Stimulated activated CD4-positive, alpha-beta T cell treated with anti-CD3 and anti-CD28 coated beads, Interleukin-2, amount 100 ng/mL, for 24 hours (primary cell): ENCODE measurements around the gene LSMEM2.

Experiments
- DNase-seq, 2 donors: peaks; one replicate each; pipeline ENCODE4 v3.0.0-alpha.2; 2020

Gene LSMEM2

DNA sequence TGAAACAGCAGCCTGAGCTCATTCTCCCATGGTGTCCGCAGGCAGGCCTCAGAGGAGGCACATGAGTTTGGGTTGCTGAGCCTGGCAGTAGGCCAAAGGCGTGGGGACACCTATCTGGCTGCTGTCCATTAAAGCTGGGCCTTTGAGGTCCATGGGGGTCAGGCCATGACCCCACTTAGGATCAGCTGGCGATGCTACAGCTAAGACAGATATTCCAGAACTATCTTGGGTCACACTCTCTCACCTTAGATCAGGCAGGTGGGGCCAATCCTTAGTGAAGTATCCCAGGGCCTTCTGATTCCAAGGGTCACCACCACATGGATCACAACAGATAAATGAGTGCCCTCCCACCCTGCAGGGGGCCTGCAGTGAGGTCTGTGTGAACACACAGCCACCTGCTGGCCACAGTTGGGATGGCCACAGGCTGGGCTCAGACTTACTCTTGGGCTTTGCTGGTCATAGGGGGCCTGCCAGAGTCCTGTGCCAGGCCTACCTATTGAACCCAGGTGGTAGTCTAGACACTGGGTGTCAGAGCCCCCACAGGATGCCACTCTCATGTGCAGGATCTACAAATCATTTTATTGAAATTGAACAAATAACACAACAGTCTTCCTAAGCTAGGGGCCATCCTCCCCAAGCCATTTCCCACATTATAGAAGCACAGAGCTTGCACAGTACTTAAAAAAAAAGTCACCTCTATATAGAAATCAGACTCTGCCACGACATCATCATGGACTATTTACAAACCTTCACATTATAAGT lies 45.6 kb downstream of the LSMEM2 start:
- peak; percentile 72 to 77 for DNase-seq

DNA sequence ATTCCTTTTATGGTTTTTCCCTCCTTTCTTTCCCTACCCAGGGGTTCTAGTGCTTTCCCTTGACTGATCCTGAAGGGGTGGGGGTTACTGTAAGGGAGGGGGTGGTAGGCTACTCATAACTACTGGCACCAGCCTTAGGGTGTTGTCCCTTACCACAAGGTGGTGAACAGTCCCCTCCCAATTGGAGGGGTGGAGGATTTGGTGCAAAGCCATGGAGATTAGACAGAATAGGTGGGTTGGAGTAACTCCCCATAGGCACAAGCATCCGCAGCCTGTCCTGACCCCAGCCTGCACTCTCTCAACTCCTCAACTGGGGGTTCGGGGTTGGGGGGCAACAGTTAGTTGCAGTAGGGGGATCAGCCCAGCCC lies 46.2 kb downstream of the LSMEM2 start:
- no peak for DNase-seq

DNA sequence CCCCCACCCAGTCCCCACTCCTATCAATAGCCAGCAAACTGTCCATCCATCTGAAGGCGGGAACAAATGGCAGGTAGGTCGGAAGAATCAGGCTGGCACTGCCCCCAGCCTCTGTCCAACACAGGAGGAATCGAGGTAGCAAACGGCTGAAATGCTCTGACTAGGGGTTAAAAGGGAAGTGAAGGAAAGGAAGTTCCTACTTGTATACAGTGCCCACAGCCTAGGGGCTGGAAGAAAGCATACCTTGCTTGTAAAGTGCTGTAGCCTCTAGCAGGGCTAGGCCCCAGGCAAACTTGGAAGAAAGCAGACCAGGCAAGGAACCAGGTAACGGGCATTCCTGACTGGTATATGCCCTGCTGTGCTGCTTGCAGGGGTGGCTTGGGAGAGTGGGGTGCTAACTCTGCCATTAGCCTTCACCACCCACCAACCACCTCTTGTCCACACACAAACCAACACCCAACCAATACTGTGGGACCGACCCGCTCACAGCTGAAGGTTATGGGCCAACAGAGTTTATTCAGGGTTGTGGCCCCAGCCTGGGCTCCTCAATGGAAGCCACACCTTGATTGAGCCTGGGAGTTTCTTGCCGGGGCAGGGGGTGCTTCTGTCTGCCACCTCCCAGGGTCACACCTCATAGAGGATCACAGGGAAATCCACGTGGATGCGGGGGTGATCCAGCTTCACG lies 46.8 kb downstream of the LSMEM2 start:
- DNase-seq = no peak

DNA sequence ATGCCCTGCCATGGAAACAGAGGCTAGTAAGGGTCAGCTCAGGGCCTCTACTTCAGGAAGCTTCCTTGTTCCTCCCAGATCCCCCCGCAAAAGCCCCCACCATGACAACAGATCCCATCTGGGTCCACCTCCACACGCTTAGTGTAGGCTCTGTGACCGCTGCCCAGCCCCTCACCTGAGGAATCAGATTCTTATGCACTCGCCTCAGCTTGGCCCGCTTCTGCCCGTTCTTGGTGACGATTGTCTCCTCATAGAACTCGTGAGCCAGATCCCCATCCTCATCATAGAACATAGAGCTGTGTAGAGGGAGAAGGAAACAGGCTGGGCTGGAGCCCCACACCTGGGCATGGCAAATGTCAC lies 47.3 kb downstream of the LSMEM2 start:
- DNase-seq = no peak

DNA sequence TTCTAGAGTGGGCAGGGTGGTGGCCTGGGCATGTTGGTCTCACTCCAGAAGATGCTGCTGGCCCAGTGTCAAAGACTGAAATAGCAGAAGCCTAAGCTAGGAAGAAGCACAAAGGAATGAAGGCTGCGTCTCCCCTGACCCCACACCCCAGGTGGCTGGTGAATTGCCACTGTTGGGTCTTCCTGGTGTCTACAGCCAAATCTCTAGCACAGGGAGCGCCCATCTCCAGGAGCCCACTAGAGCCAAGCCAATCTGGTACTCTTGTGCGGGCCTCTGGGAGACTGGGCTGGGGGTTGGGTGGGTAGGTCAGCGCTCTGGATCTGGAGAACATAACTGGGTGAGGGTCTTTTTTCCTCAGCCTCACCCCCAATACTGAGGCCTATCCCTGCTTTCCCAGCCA lies 48.2 kb downstream of the LSMEM2 start:
- no peak for DNase-seq

DNA sequence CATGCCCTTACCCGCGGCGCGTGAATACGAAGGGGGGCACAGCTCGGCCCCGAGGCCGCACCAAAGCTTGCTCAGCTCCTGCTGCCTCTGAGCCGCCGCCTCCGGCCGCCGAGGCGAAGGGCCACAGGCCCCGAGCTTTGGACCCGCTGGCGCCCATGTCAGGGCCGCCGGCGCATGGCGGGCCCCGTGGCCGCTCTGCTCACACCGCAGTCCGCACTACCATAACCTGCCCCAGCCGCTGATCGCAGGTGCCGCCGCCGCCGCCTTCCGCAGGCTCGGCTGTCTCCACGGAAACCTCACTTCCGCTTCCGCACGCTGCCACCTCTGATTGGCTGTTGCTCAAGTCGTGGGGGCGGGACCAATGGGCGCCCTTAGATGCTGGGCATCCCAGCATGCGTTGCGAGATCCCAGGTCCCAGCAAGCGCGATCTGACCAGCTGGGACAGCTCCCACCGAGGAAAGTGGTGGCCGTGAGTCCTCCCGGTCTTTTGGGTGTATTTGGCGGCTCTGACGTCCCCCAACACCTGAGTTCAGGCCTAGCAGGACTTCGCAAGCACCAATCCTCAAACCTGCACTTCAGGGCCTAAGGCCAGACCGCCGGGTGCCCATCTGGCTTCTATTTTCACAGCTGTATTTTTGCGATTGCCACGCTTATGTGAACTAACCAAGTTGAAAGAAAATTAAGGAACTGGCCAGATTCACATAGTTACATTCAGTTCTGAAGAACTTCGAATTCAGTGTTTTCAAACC lies 49.2 kb downstream of the LSMEM2 start, which contains the start of gene TUSC2:
Gene TUSC2, minus strand, starts transcription at position 281 of the 749 bp plus-strand sequence. Its CDS starts 124 bp downstream, at position 157.
- DNase-seq = peak; percentile 96 to 97

DNA sequence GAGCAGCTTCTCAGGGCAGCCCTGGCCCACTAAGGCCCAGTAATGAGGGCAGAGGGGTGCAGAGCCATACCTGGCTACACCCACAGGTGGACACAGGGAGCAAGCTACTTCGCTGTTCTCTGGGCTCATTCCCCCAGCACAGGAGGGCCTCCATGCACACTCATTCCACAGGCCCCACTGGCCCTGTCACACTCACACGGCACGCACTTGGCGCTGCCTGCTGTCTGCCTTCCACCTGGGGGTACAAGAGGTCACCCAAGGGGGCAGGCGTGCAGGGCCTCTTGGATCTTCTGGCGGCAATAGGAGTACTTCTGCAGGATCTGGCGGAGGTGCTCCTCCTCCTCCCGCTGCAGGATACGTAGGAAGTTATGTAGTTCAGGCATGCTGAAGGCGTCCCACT lies 51.4 kb downstream of the LSMEM2 start:
- DNase-seq = no peak

DNA sequence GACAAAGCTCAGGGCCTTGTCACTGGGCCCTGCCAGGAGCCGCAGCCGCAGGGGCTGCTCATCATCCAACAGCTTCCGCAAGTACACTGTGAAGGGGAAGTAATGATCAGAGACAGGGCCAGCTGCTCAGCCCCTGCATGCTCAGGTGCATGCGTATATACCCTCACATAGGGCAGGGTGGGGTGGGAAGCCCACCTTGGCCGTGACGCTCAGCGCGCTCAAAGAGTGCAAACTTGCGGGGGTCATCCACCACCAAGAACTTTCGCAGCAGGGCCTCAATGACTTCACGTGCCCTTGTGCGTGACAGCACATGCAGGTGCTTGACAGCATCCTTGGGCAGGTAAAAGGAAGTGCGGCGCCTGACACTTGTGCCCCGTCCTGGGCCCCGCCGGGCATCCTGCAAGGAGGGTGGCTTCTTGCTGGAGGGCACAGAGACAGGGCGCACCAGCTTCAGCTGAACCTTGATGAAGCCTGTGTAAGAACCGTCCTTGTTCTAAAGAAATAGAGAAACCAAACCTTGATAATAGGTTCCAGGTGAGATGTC lies 52.5 kb downstream of the LSMEM2 start:
- DNase-seq = no peak

DNA sequence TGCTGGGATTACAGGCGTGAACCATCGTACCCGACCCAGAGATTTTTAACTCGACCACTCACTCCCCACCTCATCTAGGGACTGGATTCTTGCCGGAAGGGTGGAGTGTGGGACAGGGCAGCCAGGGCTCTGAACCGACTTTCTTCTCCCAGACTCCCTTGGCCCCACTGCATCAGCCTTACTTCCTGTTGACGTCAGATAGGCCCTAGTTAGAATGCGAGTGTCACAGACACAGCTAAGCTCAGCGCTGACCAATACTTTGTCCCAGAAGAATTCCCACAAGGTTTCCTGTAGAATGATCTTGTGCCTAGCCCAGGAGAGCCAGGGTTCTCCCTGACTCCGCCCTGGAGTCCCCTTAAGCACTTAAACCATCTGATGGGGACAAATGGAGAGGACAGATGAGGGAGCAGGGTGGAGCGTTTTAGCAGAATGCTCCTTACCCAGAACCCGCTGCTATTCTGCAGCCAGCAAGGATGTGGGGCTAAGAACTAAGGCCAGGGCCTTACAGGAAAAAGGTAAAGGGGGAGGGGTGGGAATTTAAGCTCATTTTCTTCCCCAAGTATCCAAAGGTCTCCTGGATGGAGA lies 54.9 kb downstream of the LSMEM2 start:
- DNase-seq = no peak

DNA sequence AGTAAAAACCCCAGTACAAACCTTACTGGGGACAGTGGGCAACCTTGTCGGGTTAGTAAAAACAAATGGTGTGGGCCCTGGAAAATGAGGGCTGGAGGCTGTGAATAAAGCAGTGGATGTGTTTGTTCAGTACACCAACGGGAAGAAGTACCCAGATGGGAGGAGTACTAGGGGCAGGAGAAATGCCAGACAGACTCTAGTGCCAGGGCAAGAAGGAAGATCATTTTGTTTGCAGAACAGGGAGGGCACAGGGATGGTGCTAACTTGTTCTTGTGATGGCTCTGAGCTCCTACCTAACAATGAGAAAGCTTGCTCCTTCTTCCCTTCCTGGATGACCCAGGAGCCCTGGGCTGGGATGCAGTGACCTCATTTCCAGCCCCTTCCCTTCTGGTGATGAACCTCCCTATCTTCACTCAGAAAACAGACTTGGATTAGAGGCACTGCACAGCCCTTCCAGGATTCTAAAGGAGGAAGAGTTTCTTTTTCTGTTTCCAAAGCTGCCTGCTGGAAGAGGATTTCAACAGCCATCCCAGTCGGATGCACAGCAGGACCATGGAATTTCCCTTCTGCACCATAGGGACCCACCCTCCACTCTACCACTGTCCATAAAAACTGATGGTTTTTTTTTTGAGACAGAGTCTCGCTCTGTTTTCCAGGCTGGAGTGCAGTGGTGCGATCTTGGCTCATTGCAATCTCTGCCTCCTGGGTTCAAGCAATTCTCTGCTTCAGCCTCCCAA lies 55.6 kb downstream of the LSMEM2 start:
- no peak for DNase-seq

DNA sequence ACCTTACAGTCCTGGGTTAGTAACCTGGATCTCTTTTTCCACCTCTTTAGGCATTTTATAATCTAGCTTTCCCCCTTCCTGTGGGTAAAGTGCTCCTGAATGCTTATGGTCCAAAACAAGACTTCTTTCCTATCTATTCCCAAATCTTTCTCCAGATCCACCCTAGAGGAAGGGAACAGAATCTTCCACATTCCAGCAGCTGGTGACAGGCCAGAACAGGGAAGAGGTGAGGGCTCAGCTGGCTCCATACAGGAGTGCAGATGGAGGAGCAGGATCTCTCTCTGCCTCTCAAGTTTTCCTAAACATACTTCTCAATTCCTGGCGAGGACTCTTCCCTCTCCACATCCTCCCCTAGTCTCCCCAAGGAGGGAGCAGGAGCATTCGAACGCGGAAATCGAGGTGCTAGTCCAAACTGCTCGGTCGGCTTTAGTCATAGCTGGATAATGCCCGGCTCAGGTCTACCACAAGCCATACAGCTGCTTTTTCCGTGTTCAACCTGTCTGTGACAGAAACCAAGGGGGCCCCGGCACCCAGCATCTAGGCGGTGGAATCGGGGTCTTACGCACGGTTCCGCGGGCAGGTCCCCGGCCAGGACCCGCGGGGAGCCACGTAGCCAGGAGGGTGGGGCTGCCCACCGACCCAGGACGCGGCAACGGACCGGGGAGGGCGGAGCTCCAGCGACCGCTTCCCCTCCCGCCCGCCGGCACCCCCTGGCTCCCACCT lies 57.7 kb downstream of the LSMEM2 start:
- no peak for DNase-seq

DNA sequence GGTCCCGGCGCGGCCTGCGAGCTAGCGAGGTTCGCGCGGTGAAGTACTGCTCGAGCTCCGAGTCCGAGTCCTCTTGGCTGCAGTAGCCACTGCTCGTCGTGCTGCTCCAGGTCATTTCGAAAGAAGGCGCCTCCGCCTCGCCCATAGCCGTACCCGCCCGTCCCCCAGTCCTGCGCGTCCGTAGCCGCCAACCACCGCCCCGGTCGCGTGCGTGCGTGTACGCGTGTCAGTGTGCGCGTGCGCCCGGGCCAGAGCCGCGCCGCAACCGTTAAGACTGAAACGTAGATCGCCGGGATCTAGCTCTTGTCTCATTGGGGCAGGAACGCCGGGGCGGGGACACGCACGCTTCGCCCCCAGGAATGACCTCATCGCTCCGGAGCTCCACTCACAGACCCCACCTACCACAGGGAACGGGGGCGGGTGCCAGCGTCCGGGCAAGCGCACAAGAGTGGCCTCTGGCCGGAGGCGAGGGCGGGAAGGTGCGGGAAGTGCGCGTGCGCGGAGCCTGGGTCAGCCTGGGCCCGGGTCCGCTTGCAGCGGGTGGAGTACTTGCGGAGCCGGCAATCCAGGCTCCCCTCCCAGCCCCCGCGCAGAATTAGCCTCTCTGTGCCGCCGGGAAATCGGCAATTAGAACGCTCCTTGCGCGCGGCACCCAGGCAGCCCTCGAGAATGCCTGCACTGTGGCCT lies 58.4 kb downstream of the LSMEM2 start:
- DNase-seq = peak; percentile 97 to 98
